Neural cell (in vitro differentiated cells): ENCODE results near the gene CXCL16. TPM values are rescaled to one million over a fixed set of nuclear protein-coding genes. Genes with fewer than 3 reads are reported as not detected.

Source experiments
- H2AFZ ChIP-seq: fragments of 200-600, 300-800 bp; sonication (generic), shearing (Covaris generic); 2 replicates; pipeline ENCODE4 v1.6.0; 2014; ENCODE audit warnings: low read depth, mild to moderate bottlenecking, antibody characterized with exemption, low read length, moderate library complexity
- H3F3A ChIP-seq: fragments of 200-600 bp; shearing (Covaris generic); 2 replicates; pipeline ENCODE4 v1.6.1; 2016; ENCODE audit warnings: mild to moderate bottlenecking, moderate library complexity, mixed read lengths, antibody characterized with exemption, low read length; ENCODE audit not compliant: insufficient read depth, poor library complexity, severe bottlenecking
- H3K27ac ChIP-seq: fragments of 200-600, 300-800 bp; sonication (generic), shearing (Covaris generic); 2 replicates; pipeline ENCODE4 v1.5.1; 2014; ENCODE audit warnings: mild to moderate bottlenecking, low read length, moderate library complexity
- H3K27me3 ChIP-seq: fragments of 300-800, 200-600 bp; sonication (generic), shearing (Covaris generic); 2 replicates; pipeline ENCODE4 v1.6.0; 2014; ENCODE audit warnings: mild to moderate bottlenecking, low read depth, low read length, moderate library complexity; ENCODE audit not compliant: insufficient read depth
- H3K36me3 ChIP-seq: fragments of 300-800, 200-600 bp; sonication (generic), shearing (Covaris generic); 2 replicates; pipeline ENCODE4 v1.5.1; 2014; ENCODE audit warnings: mild to moderate bottlenecking, antibody characterized with exemption, low read length, moderate library complexity; ENCODE audit not compliant: insufficient read depth
- H3K4me2 ChIP-seq: fragments of 300-800, 200-600 bp; sonication (generic), shearing (Covaris generic); 2 replicates; pipeline ENCODE4 v1.6.0; 2014; ENCODE audit warnings: mild to moderate bottlenecking, low read length
- H3K4me3 ChIP-seq: fragments of 300-800, 200-600 bp; sonication (generic), shearing (Covaris generic); 2 replicates; pipeline ENCODE4 v1.5.1; 2014; ENCODE audit warnings: mild to moderate bottlenecking, low read length, moderate library complexity
- H3K79me2 ChIP-seq: fragments of 200-600 bp; shearing (Covaris generic); replicated peaks from 2 replicates; pipeline ENCODE4 v1.6.0; 2014; ENCODE audit warnings: mild to moderate bottlenecking, low read length, moderate library complexity; ENCODE audit not compliant: insufficient read depth
- H3K9ac ChIP-seq: fragments of 300-800, 200-600 bp; sonication (generic), shearing (Covaris generic); 2 replicates; pipeline ENCODE4 v1.6.1; 2016; ENCODE audit warnings: mild to moderate bottlenecking, low read length, mixed read lengths
- H3K9me2 ChIP-seq: fragments of 200-600 bp; shearing (Covaris generic); 2 replicates; pipeline ENCODE4 v1.6.1; 2016; ENCODE audit warnings: mild to moderate bottlenecking, low read length, mixed read lengths; ENCODE audit not compliant: insufficient read depth
- H3K9me3 ChIP-seq: fragments of 200-600, 300-800 bp; sonication (generic), shearing (Covaris generic); 2 replicates; pipeline ENCODE4 v1.6.1; 2016; ENCODE audit warnings: mild to moderate bottlenecking, mixed run types, low read length, moderate library complexity, mixed read lengths
- H4K20me1 ChIP-seq: fragments of 200-600 bp; shearing (Covaris generic); 2 replicates; pipeline ENCODE4 v1.6.1; 2016; ENCODE audit warnings: mild to moderate bottlenecking, mixed run types; ENCODE audit not compliant: insufficient read depth
- EP300 ChIP-seq: fragments of 450-650 bp; conservative IDR thresholded peaks from 2 replicates; pipeline ENCODE4 v1.6.1; 2014; ENCODE audit warnings: antibody characterized with exemption, mild to moderate bottlenecking, moderate library complexity; ENCODE audit not compliant: poor library complexity, severe bottlenecking
- EZH2 ChIP-seq: fragments of 200-600, 300-800 bp; shearing (Covaris generic), sonication (generic); IDR thresholded peaks from 2 replicates; pipeline ENCODE4 v1.6.1; 2014; ENCODE audit warnings: antibody characterized with exemption, low read length, borderline replicate concordance, mild to moderate bottlenecking; ENCODE audit not compliant: insufficient read depth, poor library complexity, severe bottlenecking
- MXI1 ChIP-seq: fragments of 450-650 bp; conservative IDR thresholded peaks from 2 replicates; pipeline ENCODE4 v1.6.1; 2014; ENCODE audit warnings: antibody characterized with exemption, mild to moderate bottlenecking; ENCODE audit not compliant: poor library complexity, severe bottlenecking
- POLR2AphosphoS5 ChIP-seq: IDR thresholded peaks from 2 replicates; pipeline ENCODE4 v1.6.1; 2012
- RAD21 ChIP-seq: fragments of 450-650 bp; conservative IDR thresholded peaks from 2 replicates; pipeline ENCODE4 v1.6.1; 2014; ENCODE audit warnings: antibody characterized with exemption, mild to moderate bottlenecking, moderate library complexity
- SMC3 ChIP-seq: fragments of 450-650 bp; conservative IDR thresholded peaks from 2 replicates; pipeline ENCODE4 v1.6.1; 2014; ENCODE audit warnings: antibody characterized with exemption, mild to moderate bottlenecking, moderate library complexity; ENCODE audit not compliant: poor library complexity
- TAF1 ChIP-seq: IDR thresholded peaks from 2 replicates; pipeline ENCODE4 v1.6.1; 2012; ENCODE audit warnings: low read depth
- polyA plus RNA-seq: library from polyadenylated mRNA; depleted of rRNA; stranded (reverse); fragments of >200 nt; gene quantifications from 2 replicates; pipeline ENCODE4 v1.2.3, GENCODE V29; 2014
- TF ChIP-seq, protein P1 (sequence below): IDR thresholded peaks from 2 replicates; pipeline ENCODE4 v1.6.1; 2012; ENCODE audit warnings: borderline replicate concordance
- TF ChIP-seq, protein P2 (sequence below): fragments of 450-650 bp; IDR thresholded peaks from 2 replicates; pipeline ENCODE4 v1.5.1; 2014; ENCODE audit warnings: antibody characterized with exemption, mild to moderate bottlenecking, moderate library complexity; ENCODE audit not compliant: poor library complexity, severe bottlenecking

CXCL16 gene
- polyA plus RNA-seq, 1 donor from 2014 or later = not detected

DNA sequence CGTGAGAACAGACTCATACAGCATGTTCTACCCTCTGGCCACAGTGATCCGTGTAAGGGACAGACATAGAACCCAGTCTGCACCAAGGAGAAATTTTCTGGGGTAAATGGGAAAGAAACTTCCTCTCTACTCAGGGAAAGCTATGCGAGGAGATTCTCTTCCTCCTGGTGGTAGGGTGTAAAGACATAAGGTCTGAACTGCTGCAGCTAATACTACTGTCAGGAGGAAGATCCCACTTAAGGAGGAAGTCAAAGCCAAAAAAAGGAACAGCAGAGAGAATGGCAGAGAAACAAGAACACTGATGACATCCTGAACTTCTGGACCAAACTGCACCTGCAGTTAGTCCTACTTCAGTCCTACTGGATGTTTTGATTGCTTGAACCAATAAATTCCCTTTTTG is 24.9 kb upstream of the CXCL16 start:
- H3K9me2 ChIP-seq = no peaks in the 10 kb centered on the region
- H3F3A ChIP-seq = no peaks in the 10 kb centered on the region
- TF ChIP-seq RAD21 (no peak), TAF1 (no peak), EP300 (no peak)
- TF ChIP-seq, protein P1, sequence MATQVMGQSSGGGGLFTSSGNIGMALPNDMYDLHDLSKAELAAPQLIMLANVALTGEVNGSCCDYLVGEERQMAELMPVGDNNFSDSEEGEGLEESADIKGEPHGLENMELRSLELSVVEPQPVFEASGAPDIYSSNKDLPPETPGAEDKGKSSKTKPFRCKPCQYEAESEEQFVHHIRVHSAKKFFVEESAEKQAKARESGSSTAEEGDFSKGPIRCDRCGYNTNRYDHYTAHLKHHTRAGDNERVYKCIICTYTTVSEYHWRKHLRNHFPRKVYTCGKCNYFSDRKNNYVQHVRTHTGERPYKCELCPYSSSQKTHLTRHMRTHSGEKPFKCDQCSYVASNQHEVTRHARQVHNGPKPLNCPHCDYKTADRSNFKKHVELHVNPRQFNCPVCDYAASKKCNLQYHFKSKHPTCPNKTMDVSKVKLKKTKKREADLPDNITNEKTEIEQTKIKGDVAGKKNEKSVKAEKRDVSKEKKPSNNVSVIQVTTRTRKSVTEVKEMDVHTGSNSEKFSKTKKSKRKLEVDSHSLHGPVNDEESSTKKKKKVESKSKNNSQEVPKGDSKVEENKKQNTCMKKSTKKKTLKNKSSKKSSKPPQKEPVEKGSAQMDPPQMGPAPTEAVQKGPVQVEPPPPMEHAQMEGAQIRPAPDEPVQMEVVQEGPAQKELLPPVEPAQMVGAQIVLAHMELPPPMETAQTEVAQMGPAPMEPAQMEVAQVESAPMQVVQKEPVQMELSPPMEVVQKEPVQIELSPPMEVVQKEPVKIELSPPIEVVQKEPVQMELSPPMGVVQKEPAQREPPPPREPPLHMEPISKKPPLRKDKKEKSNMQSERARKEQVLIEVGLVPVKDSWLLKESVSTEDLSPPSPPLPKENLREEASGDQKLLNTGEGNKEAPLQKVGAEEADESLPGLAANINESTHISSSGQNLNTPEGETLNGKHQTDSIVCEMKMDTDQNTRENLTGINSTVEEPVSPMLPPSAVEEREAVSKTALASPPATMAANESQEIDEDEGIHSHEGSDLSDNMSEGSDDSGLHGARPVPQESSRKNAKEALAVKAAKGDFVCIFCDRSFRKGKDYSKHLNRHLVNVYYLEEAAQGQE = no peak
- H3K27ac ChIP-seq = no peak overlapping the region
- H2AFZ ChIP-seq = no peak overlapping the region
- no peak overlapping the region for H3K4me2 ChIP-seq
- H3K4me3 ChIP-seq = no peak overlapping the region
- H3K9ac ChIP-seq = no peak overlapping the region
- no peaks in the 10 kb centered on the region for H3K27me3 ChIP-seq
- no peaks in the 10 kb centered on the region for H3K36me3 ChIP-seq
- no peaks in the 10 kb centered on the region for H4K20me1 ChIP-seq
- no peaks in the 10 kb centered on the region for H3K79me2 ChIP-seq
- H3K9me3 ChIP-seq = no peaks in the 10 kb centered on the region

DNA sequence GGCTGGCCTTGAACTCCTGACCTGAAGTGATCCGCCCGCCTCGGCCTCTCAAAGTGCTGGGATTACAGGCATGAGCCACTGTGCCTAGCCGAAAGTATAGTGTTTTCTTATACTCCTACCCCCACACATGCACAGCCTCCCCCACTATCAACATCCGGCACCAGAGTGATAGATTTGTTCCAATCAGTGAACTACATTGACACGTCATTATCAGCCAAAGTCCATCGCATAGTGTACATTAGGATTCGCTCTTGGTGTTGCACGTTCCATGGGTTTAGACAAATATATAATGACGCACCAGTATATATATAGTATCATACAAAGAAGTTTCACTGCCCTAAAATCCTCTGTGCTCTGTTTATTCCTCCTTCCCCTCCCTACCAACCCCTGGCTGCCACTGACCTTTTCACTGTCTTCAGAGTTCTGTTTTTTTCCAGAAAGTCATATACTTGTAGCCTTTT is 20.1 kb upstream of the CXCL16 start:
- no peak overlapping the region for H3K4me3 ChIP-seq
- H3K4me2 ChIP-seq = no peak overlapping the region
- no peak overlapping the region for H3K9ac ChIP-seq
- no peaks in the 10 kb centered on the region for H3K36me3 ChIP-seq
- no peaks in the 10 kb centered on the region for H4K20me1 ChIP-seq
- no peaks in the 10 kb centered on the region for H3F3A ChIP-seq
- H3K9me2 ChIP-seq = no peaks in the 10 kb centered on the region
- H3K79me2 ChIP-seq = no peaks in the 10 kb centered on the region
- no peaks in the 10 kb centered on the region for H3K27me3 ChIP-seq
- no peak for TF ChIP-seq POLR2AphosphoS5
- TF ChIP-seq EZH2 = no peak
- TF ChIP-seq RAD21 = no peak
- TF ChIP-seq, protein P2, sequence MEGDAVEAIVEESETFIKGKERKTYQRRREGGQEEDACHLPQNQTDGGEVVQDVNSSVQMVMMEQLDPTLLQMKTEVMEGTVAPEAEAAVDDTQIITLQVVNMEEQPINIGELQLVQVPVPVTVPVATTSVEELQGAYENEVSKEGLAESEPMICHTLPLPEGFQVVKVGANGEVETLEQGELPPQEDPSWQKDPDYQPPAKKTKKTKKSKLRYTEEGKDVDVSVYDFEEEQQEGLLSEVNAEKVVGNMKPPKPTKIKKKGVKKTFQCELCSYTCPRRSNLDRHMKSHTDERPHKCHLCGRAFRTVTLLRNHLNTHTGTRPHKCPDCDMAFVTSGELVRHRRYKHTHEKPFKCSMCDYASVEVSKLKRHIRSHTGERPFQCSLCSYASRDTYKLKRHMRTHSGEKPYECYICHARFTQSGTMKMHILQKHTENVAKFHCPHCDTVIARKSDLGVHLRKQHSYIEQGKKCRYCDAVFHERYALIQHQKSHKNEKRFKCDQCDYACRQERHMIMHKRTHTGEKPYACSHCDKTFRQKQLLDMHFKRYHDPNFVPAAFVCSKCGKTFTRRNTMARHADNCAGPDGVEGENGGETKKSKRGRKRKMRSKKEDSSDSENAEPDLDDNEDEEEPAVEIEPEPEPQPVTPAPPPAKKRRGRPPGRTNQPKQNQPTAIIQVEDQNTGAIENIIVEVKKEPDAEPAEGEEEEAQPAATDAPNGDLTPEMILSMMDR = no peak
- TF ChIP-seq MXI1 = no peak
- TF ChIP-seq, protein P1 = no peak
- no peak for TF ChIP-seq EP300
- TF ChIP-seq TAF1 = no peak
- no peak for TF ChIP-seq SMC3
- no peak overlapping the region for H2AFZ ChIP-seq
- H3K27ac ChIP-seq = no peak overlapping the region
- H3K9me3 ChIP-seq = no peaks in the 10 kb centered on the region
